H1 (cell line): ENCODE measurements around the gene TESMIN. TPM values are rescaled to one million over a fixed set of nuclear protein-coding genes. Genes with fewer than 3 reads are reported as not detected.
A peak's percentile ranks its signal among the peaks of the same experiment; 100 is the strongest.

Source experiments
- CTCF ChIA-PET: fragments of 300-600 bp; sonication (Branson Sonifier 250); formaldehyde crosslinking; loops from one replicate; lab custom pipeline; 2021; ENCODE audit not compliant: partially characterized antibody; lab: Charles Lee
- POLR2A ChIA-PET: fragments of 300-600 bp; sonication (Branson Sonifier 250); formaldehyde crosslinking; loops from one replicate; lab custom pipeline; 2021; ENCODE audit warnings: inconsistent platforms; ENCODE audit not compliant: partially characterized antibody; lab: Charles Lee
- DNase-seq, 2 experiments: peaks; one replicate each; pipeline versions ENCODE4 v3.0.0 to v3.0.0-alpha.2; 2010 to 2022; ENCODE audit warnings: low spot score in 2 of 2, low read depth in 1 of 2, mixed read lengths in 1 of 2
- FAIRE-seq: peaks from 2 replicates; lab custom pipeline; 2011; peaks lifted over from hg19 to GRCh38; lab: Jason Lieb, UNC
- H2AFZ ChIP-seq: 2 replicates; pipeline ENCODE4 v1.8.1; 2012; ENCODE audit warnings: low read length, inconsistent platforms
- H2AK5ac ChIP-seq: 2 replicates; pipeline ENCODE4 v1.6.1; 2013; ENCODE audit warnings: low read depth, low read length
- H2BK120ac ChIP-seq: replicated peaks from 2 replicates; pipeline ENCODE3; 2013; ENCODE audit warnings: low read depth, low read length, inconsistent platforms
- H2BK12ac ChIP-seq: 2 replicates; pipeline ENCODE4 v1.6.1; 2013; ENCODE audit warnings: low read depth, low read length
- H2BK15ac ChIP-seq: 2 replicates; pipeline ENCODE4 v1.6.1; 2013; ENCODE audit warnings: low read length
- H2BK20ac ChIP-seq: 2 replicates; pipeline ENCODE4 v1.6.1; 2013; ENCODE audit warnings: low read length
- H2BK5ac ChIP-seq: 2 replicates; pipeline ENCODE4 v1.6.1; 2013; ENCODE audit warnings: low read depth, low read length
- H3K14ac ChIP-seq: 2 replicates; pipeline ENCODE4 v1.6.1; 2013; ENCODE audit warnings: inconsistent platforms; ENCODE audit not compliant: insufficient read length
- H3K18ac ChIP-seq: 2 replicates; pipeline ENCODE4 v1.6.1; 2013; ENCODE audit warnings: low read length; ENCODE audit errors: extremely low read depth
- H3K23ac ChIP-seq: 2 replicates; pipeline ENCODE4 v1.6.1; 2013; ENCODE audit warnings: inconsistent platforms; ENCODE audit not compliant: insufficient read length
- H3K23me2 ChIP-seq: 2 replicates; pipeline ENCODE4 v1.6.1; 2013; ENCODE audit warnings: low read depth, low read length
- H3K27ac ChIP-seq: 2 replicates; pipeline ENCODE4 v1.6.1; 2011; ENCODE audit warnings: low read depth, low read length, inconsistent platforms
- H3K27me3 ChIP-seq, 4 experiments: replicated peaks in 1 of 4; 1 replicate in 1 of 4; 2 replicates in 3 of 4; pipeline versions ENCODE4 v1.6.1 to v1.8.1; 2011 to 2013; ENCODE audit warnings: low read length in 3 of 4, mild to moderate bottlenecking in 3 of 4, inconsistent platforms in 2 of 4, mixed read lengths in 2 of 4, moderate library complexity in 1 of 4; ENCODE audit not compliant: control insufficient read depth in 3 of 4, insufficient read depth in 3 of 4; ENCODE audit errors: extremely low read depth in 1 of 4
- H3K36me3 ChIP-seq, 4 experiments: 2 replicates each; pipeline versions ENCODE4 v1.6.1 to v1.8.1; 2011 to 2013; ENCODE audit warnings: mild to moderate bottlenecking in 4 of 4, low read length in 3 of 4, moderate library complexity in 2 of 4, control low read depth in 1 of 4, inconsistent platforms in 1 of 4; ENCODE audit not compliant: insufficient read depth in 4 of 4, control insufficient read depth in 2 of 4
- H3K4ac ChIP-seq: replicated peaks from 2 replicates; pipeline ENCODE3; 2013; ENCODE audit warnings: low read length, low read depth, mixed read lengths, inconsistent platforms; ENCODE audit not compliant: insufficient read length
- H3K4me1 ChIP-seq, 4 experiments: replicated peaks in 1 of 4; 1 replicate in 1 of 4; 2 replicates in 3 of 4; pipeline versions ENCODE4 v1.6.1 to v1.8.1; 2011 to 2013; ENCODE audit warnings: low read length in 3 of 4, inconsistent platforms in 2 of 4, mixed read lengths in 1 of 4; ENCODE audit not compliant: insufficient read depth in 4 of 4, control insufficient read depth in 3 of 4
- H3K4me2 ChIP-seq, 2 experiments: 2 replicates each; pipeline versions ENCODE4 v1.6.1 to v1.8.1; 2011 to 2013; ENCODE audit warnings: low read depth in 2 of 2, low read length in 2 of 2, control low read depth in 1 of 2, inconsistent platforms in 1 of 2, mild to moderate bottlenecking in 1 of 2; ENCODE audit not compliant: insufficient read depth in 1 of 2
- H3K4me3 ChIP-seq, 4 experiments: fragments of 200-600, 300-600 bp in 1 of 4; sonication (generic), shearing (Covaris generic), sonication (Bioruptor Twin) in 1 of 4; 2 replicates each; pipeline versions ENCODE4 v1.5.1 to v1.8.1; 2011 to 2016; ENCODE audit warnings: low read length in 4 of 4, low read depth in 3 of 4, control low read depth in 2 of 4, inconsistent platforms in 2 of 4, mild to moderate bottlenecking in 2 of 4, mixed read lengths in 1 of 4, moderate library complexity in 1 of 4; ENCODE audit not compliant: insufficient read depth in 2 of 4; ENCODE audit errors: extremely low read depth in 1 of 4
- H3K56ac ChIP-seq: replicated peaks from 2 replicates; pipeline ENCODE3; 2013; ENCODE audit warnings: low read depth, mild to moderate bottlenecking, mixed read lengths, low read length, inconsistent platforms; ENCODE audit not compliant: insufficient read length
- H3K79me1 ChIP-seq: 2 replicates; pipeline ENCODE4 v1.6.1; 2013; ENCODE audit warnings: low read depth, low read length, control low read depth
- H3K79me2 ChIP-seq, 2 experiments: 2 replicates each; pipeline versions ENCODE4 v1.6.1 to v1.8.1; 2012 to 2013; ENCODE audit warnings: low read length in 2 of 2, mild to moderate bottlenecking in 2 of 2, inconsistent platforms in 1 of 2; ENCODE audit not compliant: insufficient read depth in 2 of 2, control insufficient read depth in 1 of 2
- H3K9ac ChIP-seq, 4 experiments: replicated peaks in 1 of 4; 1 replicate in 1 of 4; 2 replicates in 3 of 4; pipeline versions ENCODE4 v1.6.1 to v1.8.1; 2011 to 2013; ENCODE audit warnings: low read depth in 3 of 4, low read length in 3 of 4, control low read depth in 2 of 4, mild to moderate bottlenecking in 2 of 4, moderate library complexity in 2 of 4, inconsistent platforms in 1 of 4; ENCODE audit errors: extremely low read depth in 1 of 4
- H3K9me3 ChIP-seq, 2 experiments: 2 replicates each; pipeline versions ENCODE4 v1.6.1 to v1.8.1; 2012 to 2013; ENCODE audit warnings: mild to moderate bottlenecking in 2 of 2, moderate library complexity in 2 of 2, control low read depth in 1 of 2, inconsistent platforms in 1 of 2, low read depth in 1 of 2, low read length in 1 of 2, mixed read lengths in 1 of 2; ENCODE audit not compliant: insufficient read depth in 2 of 2
- H4K20me1 ChIP-seq, 2 experiments: replicated peaks in 1 of 2; 2 replicates each; pipeline versions ENCODE3 to v1.8.1; 2011 to 2013; ENCODE audit warnings: inconsistent platforms in 2 of 2, low read length in 2 of 2, mild to moderate bottlenecking in 1 of 2; ENCODE audit not compliant: insufficient read depth in 2 of 2, control insufficient read depth in 1 of 2
- H4K5ac ChIP-seq: 2 replicates; pipeline ENCODE4 v1.6.1; 2013; ENCODE audit warnings: low read length, low read depth, mixed read lengths, inconsistent platforms; ENCODE audit not compliant: insufficient read length
- H4K8ac ChIP-seq: 2 replicates; pipeline ENCODE4 v1.8.0; 2013; ENCODE audit warnings: mild to moderate bottlenecking, moderate library complexity, low read length, inconsistent platforms; ENCODE audit not compliant: insufficient read depth; ENCODE audit errors: extremely low read depth
- H4K91ac ChIP-seq: replicated peaks from 2 replicates; pipeline ENCODE3; 2013; ENCODE audit warnings: low read length, mixed read lengths, inconsistent platforms; ENCODE audit not compliant: insufficient read length
- ASH2L ChIP-seq: fragments of 200-600, 300-600 bp; sonication (generic); IDR thresholded peaks from one replicate; pipeline ENCODE4 v1.7.1; 2017; ENCODE audit warnings: low read length
- EGR1 ChIP-seq: IDR thresholded peaks from 2 replicates; pipeline ENCODE4 v1.6.1; 2011; ENCODE audit warnings: low read depth, low read length, borderline replicate concordance
- EZH2 ChIP-seq: fragments of 200-600 bp; sonication (generic); IDR thresholded peaks from 2 replicates; pipeline ENCODE4 v1.7.1; 2012; ENCODE audit warnings: low read depth, mild to moderate bottlenecking, moderate library complexity, low read length, inconsistent platforms; ENCODE audit not compliant: severe bottlenecking
- HDAC2 ChIP-seq, 2 experiments: fragments of 300-600 bp in 1 of 2; sonication (generic) in 1 of 2; IDR thresholded peaks; 2 replicates each; pipeline ENCODE4 v1.6.1; 2011 to 2012; ENCODE audit warnings: low read depth in 2 of 2, low read length in 2 of 2, mild to moderate bottlenecking in 2 of 2, moderate library complexity in 2 of 2, borderline replicate concordance in 1 of 2, inconsistent platforms in 1 of 2
- JUN ChIP-seq: IDR thresholded peaks from 2 replicates; pipeline ENCODE4 v1.6.1; 2011; ENCODE audit warnings: low read depth, mild to moderate bottlenecking, improper control_type of control experiment, low read length
- SIX5 ChIP-seq: IDR thresholded peaks from 2 replicates; pipeline ENCODE4 v1.6.1; 2011; ENCODE audit warnings: mild to moderate bottlenecking, low read depth, low read length
- SUZ12 ChIP-seq: fragments of 200-600 bp; sonication (generic); IDR thresholded peaks from 2 replicates; pipeline ENCODE4 v1.6.1; 2012; ENCODE audit warnings: mild to moderate bottlenecking, inconsistent platforms, low read length, moderate library complexity, mixed read lengths
- TAF7 ChIP-seq: optimal IDR thresholded peaks from 2 replicates; pipeline ENCODE3; 2011; ENCODE audit warnings: low read depth, mild to moderate bottlenecking, inconsistent platforms, low read length, moderate library complexity, borderline replicate concordance
- YY1 ChIP-seq: IDR thresholded peaks from 2 replicates; pipeline ENCODE4 v1.6.1; 2011; ENCODE audit warnings: low read depth, mild to moderate bottlenecking, low read length
- WGBS, 2 experiments: shearing (Covaris generic) in 1 of 2; methylation state at CpG; one replicate each; pipeline versions ENCODE4 v1.1.6 to v1.1.7; 2013 to 2015; ENCODE audit warnings: low lambda C conversion rate in 2 of 2, mixed read lengths in 2 of 2, inconsistent platforms in 1 of 2, low coverage in 1 of 2, missing lambda C conversion rate in 1 of 2; ENCODE audit not compliant: insufficient replicate concordance in 2 of 2, insufficient coverage in 1 of 2, insufficient read length in 1 of 2; ENCODE audit errors: extremely low coverage in 1 of 2, missing lambda C conversion rate in 1 of 2; 5-methylcytosine and 5-hydroxymethylcytosine counted together
- polyA plus RNA-seq, 7 experiments: library from polyadenylated mRNA; depleted of rRNA in 3 of 7; stranded (reverse) in 5 of 7; unstranded in 2 of 7; fragments of >200 nt in 5 of 7; fragments of 200-250 nt in 2 of 7; gene quantifications; 1 replicate in 5 of 7; 2 replicates in 1 of 7; 4 replicates in 1 of 7; pipeline versions ENCODE4 v1.2.1 to v1.2.3, GENCODE V29; 2011 to 2013; ENCODE audit warnings: missing spikeins in 2 of 7, mixed read lengths in 2 of 7
- total RNA-seq: library from RNA; stranded (reverse); fragmentation: NEBNext Ultra II Directional; extraction: Animal tissue kit (Norgen Biotek cat#: 25700); gene quantifications from 2 replicates; pipeline ENCODE4 v1.2.1, GENCODE V29; 2021
- TF ChIP-seq, protein P1 (sequence below): IDR thresholded peaks from 2 replicates; pipeline ENCODE4 v1.6.1; 2012; ENCODE audit warnings: low read length, inconsistent platforms
- TF ChIP-seq, protein P2 (sequence below): IDR thresholded peaks from 2 replicates; pipeline ENCODE4 v1.6.1; 2011; ENCODE audit warnings: low read depth, mild to moderate bottlenecking, low read length; ENCODE audit not compliant: insufficient read depth

TESMIN gene
- total and polyA plus RNA-seq, 2 of the 8 experiments (the other 6 are each of a cell fraction or from before 2014, with no cell fraction given) = 22.6 to 61.1 TPM

DNA sequence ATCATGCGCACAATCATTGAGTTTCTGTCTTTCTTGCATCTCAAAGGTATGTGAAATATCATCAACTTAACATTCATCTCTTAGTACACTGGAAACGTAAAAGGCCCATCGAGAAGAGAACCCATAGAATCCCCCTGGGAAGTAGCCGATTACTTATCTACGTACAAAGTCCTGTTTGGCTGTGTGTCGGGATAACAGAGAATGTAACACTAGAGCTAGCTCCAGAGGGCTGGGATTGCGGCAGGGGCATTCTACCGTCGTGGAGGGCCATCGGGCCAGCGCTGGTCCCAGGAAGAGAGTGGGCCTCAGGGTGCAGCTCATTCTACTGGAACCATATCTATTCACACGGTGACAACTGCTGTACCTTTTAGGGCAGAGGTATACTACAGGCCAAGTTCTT is 62.4 kb downstream of the TESMIN start:
- ChIA-PET CTCF (interaction anchor here (0.8 kb wide), 1 partner anchor 36 kb away, joined by 3 read pairs; no protein-coding TSS in a partner anchor), POLR2A (interaction anchor here (0.7 to 2.1 kb wide), 7 partner anchors 11 to 152 kb away, joined by 3 to 13 read pairs (median 3); no protein-coding TSS in a partner anchor)
- peaks cover 6% of the 10 kb centered on the region; the same call in 1 of the 2 replicates for H3K23me2 ChIP-seq
- peaks cover 0 to 7% (median 2%) of the 10 kb centered on the region in 4 experiments; a peak in 3 of 8 replicates for H3K36me3 ChIP-seq
- peaks cover 7 to 26% (median 18%) of the 10 kb centered on the region in 4 experiments; a peak in 6 of 7 replicates for H3K27me3 ChIP-seq
- no peak overlapping the region for H3K23ac ChIP-seq
- H3K18ac ChIP-seq = no peak overlapping the region
- H2AK5ac ChIP-seq = no peak overlapping the region
- no peak overlapping the region for H3K56ac ChIP-seq
- H3K4me3 ChIP-seq = no peak overlapping the region
- no peak overlapping the region for H4K91ac ChIP-seq
- H2BK15ac ChIP-seq = no peak overlapping the region
- no peak overlapping the region for H3K14ac ChIP-seq
- no peak overlapping the region for H2BK120ac ChIP-seq
- no peaks in the 10 kb centered on the region for H3K79me2 ChIP-seq
- no peak overlapping the region for H4K8ac ChIP-seq
- no peak for FAIRE-seq
- peaks cover 0 to 4% of the 10 kb centered on the region in 2 experiments for H4K20me1 ChIP-seq
- H3K9me3 ChIP-seq = no peaks in the 10 kb centered on the region
- H2BK5ac ChIP-seq = no peak overlapping the region
- no peak overlapping the region for H3K27ac ChIP-seq
- H3K79me1 ChIP-seq = no peaks in the 10 kb centered on the region
- no peak overlapping the region for H4K5ac ChIP-seq
- 90% methylated on average over 12 of the region's 12 CpGs; no CpG with 5 or more reads in 1 of the 2 experiments for WGBS, 2 experiments
- H2BK20ac ChIP-seq = no peak overlapping the region
- DNase-seq = peak in 1 of 2 experiments; percentile 40
- no peak overlapping the region for H3K4me2 ChIP-seq
- peaks cover 5 to 23% (median 16%) of the 10 kb centered on the region in 4 experiments for H3K4me1 ChIP-seq
- H3K9ac ChIP-seq = no peak overlapping the region
- no peak overlapping the region for H2AFZ ChIP-seq
- H2BK12ac ChIP-seq = no peak overlapping the region
- H3K4ac ChIP-seq = no peak overlapping the region
- TF ChIP-seq ASH2L (no peak), EGR1 (no peak), EZH2 (no peak), HDAC2 (IDR thresholded peaks at IDR 0.05; ENCODE audit: borderline replicate concordance in 1 of 2, low read depth in 2 of 2, low read length in 2 of 2) (no peak), SUZ12 (no peak), SIX5 (no peak), YY1 (no peak), JUN (no peak), TAF7 (no peak)
- TF ChIP-seq, protein P1, sequence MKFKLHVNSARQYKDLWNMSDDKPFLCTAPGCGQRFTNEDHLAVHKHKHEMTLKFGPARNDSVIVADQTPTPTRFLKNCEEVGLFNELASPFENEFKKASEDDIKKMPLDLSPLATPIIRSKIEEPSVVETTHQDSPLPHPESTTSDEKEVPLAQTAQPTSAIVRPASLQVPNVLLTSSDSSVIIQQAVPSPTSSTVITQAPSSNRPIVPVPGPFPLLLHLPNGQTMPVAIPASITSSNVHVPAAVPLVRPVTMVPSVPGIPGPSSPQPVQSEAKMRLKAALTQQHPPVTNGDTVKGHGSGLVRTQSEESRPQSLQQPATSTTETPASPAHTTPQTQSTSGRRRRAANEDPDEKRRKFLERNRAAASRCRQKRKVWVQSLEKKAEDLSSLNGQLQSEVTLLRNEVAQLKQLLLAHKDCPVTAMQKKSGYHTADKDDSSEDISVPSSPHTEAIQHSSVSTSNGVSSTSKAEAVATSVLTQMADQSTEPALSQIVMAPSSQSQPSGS = no peak
- TF ChIP-seq, protein P2, sequence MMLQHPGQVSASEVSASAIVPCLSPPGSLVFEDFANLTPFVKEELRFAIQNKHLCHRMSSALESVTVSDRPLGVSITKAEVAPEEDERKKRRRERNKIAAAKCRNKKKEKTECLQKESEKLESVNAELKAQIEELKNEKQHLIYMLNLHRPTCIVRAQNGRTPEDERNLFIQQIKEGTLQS = no peak
